Embryonic facial prominence (tissue), 1 donor: ENCODE data around the gene NEU1.
"Not testable (repeated sequence)": the region's sequence is repeated elsewhere in the genome, so short reads cannot be mapped to it uniquely, and the experiment has no call there.

Experiments
- DNase-seq: peaks from one replicate; pipeline ENCODE4 v3.0.0-alpha.2; 2016; ENCODE audit errors: extremely low spot score

The NEU1 gene

GRCh38 chr6:31874084-31874670 is 11.6 kb upstream of the NEU1 start:
- DNase-seq = no peak

- DNase-seq = no peak
Observed at GRCh38 chr6:31871046-31871659, 8.5 kb upstream of the NEU1 start.

GRCh38 chr6:31870385-31870921 is 7.8 kb upstream of the NEU1 start:
- no peak for DNase-seq

- no peak for DNase-seq
Observed at GRCh38 chr6:31869343-31869742, 6.7 kb upstream of the NEU1 start.

- not testable (repeated sequence) for DNase-seq
Observed at GRCh38 chr6:31868658-31868971, 6.0 kb upstream of the NEU1 start.

- no peak for DNase-seq
Observed at GRCh38 chr6:31865205-31866118, 2.8 kb upstream of the NEU1 start.

GRCh38 chr6:31864818-31865204 is 2.2 kb upstream of the NEU1 start:
- DNase-seq = no peak

GRCh38 chr6:31864123-31864562 is 1.5 kb upstream of the NEU1 start:
- not testable (repeated sequence) for DNase-seq

- no peak for DNase-seq
Observed at GRCh38 chr6:31861919-31862343, 690 bp downstream of the NEU1 start.

- no peak for DNase-seq
Observed at GRCh38 chr6:31861150-31861549, 1.5 kb downstream of the NEU1 start.

- DNase-seq = no peak
Observed at GRCh38 chr6:31860349-31860748, 2.3 kb downstream of the NEU1 start.

GRCh38 chr6:31859923-31860322 is 2.7 kb downstream of the NEU1 start:
- no peak for DNase-seq

GRCh38 chr6:31858707-31859106 is 3.9 kb downstream of the NEU1 start:
- DNase-seq = no peak

- not testable (repeated sequence) for DNase-seq
Observed at GRCh38 chr6:31857774-31858173, 4.8 kb downstream of the NEU1 start.

GRCh38 chr6:31851980-31852718 is 10.5 kb downstream of the NEU1 start:
- not testable (repeated sequence) for DNase-seq

GRCh38 chr6:31851485-31851832 is 11.2 kb downstream of the NEU1 start:
- no peak for DNase-seq

GRCh38 chr6:31850765-31851484 is 11.7 kb downstream of the NEU1 start:
- DNase-seq = no peak

- DNase-seq = no peak
Observed at GRCh38 chr6:31847276-31847978, 15.2 kb downstream of the NEU1 start.

- DNase-seq = no peak
Observed at GRCh38 chr6:31844507-31844906, 18.1 kb downstream of the NEU1 start.

GRCh38 chr6:31842053-31842452 is 20.6 kb downstream of the NEU1 start:
- no peak for DNase-seq

GRCh38 chr6:31839779-31840126 is 22.9 kb downstream of the NEU1 start:
- not testable (repeated sequence) for DNase-seq
